A549 (cell line): Measurements from ENCODE around the gene ATP2B3. TPM values are rescaled to one million over a fixed set of nuclear protein-coding genes. Genes with fewer than 3 reads are reported as not detected.
A peak's percentile ranks its signal among the peaks of the same experiment; 100 is the strongest.

Experiments
- ATAC-seq, 2 experiments: fragments of 200-7000 bp in 1 of 2; fragments of >200 bp in 1 of 2; cut with Nextera tagmentation in 1 of 2; cut with Tn5 transposase in 1 of 2; 3 replicates each; pipeline versions ENCODE4 v1.8.0 to v1.9.1; 2018 to 2020; ENCODE audit warnings: mild to moderate bottlenecking in 1 of 2, moderate library complexity in 1 of 2
- CTCF ChIA-PET: fragments of 300-600 bp; sonication (Branson Sonifier 250); formaldehyde crosslinking; extraction: SDS; loops from one replicate; lab custom pipeline; 2021; ENCODE audit warnings: antibody characterized with exemption, inconsistent platforms; lab: Yijun Ruan, JAX
- POLR2A ChIA-PET: fragments of 350-600 bp; formaldehyde crosslinking; extraction: SDS; loops from one replicate; lab custom pipeline; 2021; ENCODE audit warnings: antibody characterized with exemption, inconsistent platforms; lab: Yijun Ruan, JAX
- DNase-seq, 2 experiments: peaks; one replicate each; pipeline versions ENCODE4 v3.0.0 to v3.0.0-alpha.2; 2011 to 2016; ENCODE audit warnings: low read depth in 1 of 2, low spot score in 1 of 2
- FAIRE-seq: peaks from 2 replicates; lab custom pipeline; 2011; peaks lifted over from hg19 to GRCh38; lab: Jason Lieb, UNC
- H3K27ac ChIP-seq, 2 experiments: fragments of >200 bp; sonication (Bioruptor Twin); formaldehyde crosslinking; 3 replicates each; pipeline ENCODE4 v1.5.1; 2016 to 2017
- H3K4me1 ChIP-seq: fragments of >200 bp; sonication (Bioruptor Twin); formaldehyde crosslinking; 3 replicates; pipeline ENCODE4 v1.6.1; 2016
- H3K4me2 ChIP-seq: fragments of >200 bp; sonication (Bioruptor Twin); formaldehyde crosslinking; 3 replicates; pipeline ENCODE4 v1.6.1; 2016
- H3K4me3 ChIP-seq: fragments of >200 bp; sonication (Bioruptor Twin); formaldehyde crosslinking; 3 replicates; pipeline ENCODE4 v1.5.1; 2016
- H3K9me3 ChIP-seq: fragments of >200 bp; sonication (Bioruptor Twin); formaldehyde crosslinking; 3 replicates; pipeline ENCODE4 v1.6.1; 2016
- BCL3 ChIP-seq: fragments of >200 bp; sonication (Bioruptor Twin); formaldehyde crosslinking; IDR thresholded peaks from 3 replicates; pipeline ENCODE4 v1.6.1; 2016
- BHLHE40 ChIP-seq: IDR thresholded peaks from 2 replicates; pipeline ENCODE4 v1.6.1; 2012; ENCODE audit warnings: low read depth, low read length, inconsistent platforms
- CBX2 ChIP-seq: fragments of 200-600 bp; sonication (generic); IDR thresholded peaks from 2 replicates; pipeline ENCODE4 v1.6.1; 2016; ENCODE audit warnings: low read depth, mild to moderate bottlenecking, borderline replicate concordance
- CHD4 ChIP-seq: fragments of 200-600 bp; sonication (generic); IDR thresholded peaks from 2 replicates; pipeline ENCODE4 v1.6.1; 2016; ENCODE audit warnings: antibody characterized with exemption, mild to moderate bottlenecking, borderline replicate concordance
- E2F6 ChIP-seq: IDR thresholded peaks from 2 replicates; pipeline ENCODE4 v1.6.1; 2012; ENCODE audit warnings: low read depth, borderline replicate concordance
- EHMT2 ChIP-seq: fragments of 200-600 bp; sonication (generic); IDR thresholded peaks from 2 replicates; pipeline ENCODE4 v1.6.1; 2016; ENCODE audit warnings: antibody characterized with exemption, low read depth, mild to moderate bottlenecking, moderate library complexity
- EP300 ChIP-seq, 2 experiments: fragments of >200 bp; sonication (Bioruptor Twin); formaldehyde crosslinking; IDR thresholded peaks; 2 replicates in 1 of 2; 3 replicates in 1 of 2; pipeline ENCODE4 v1.6.1; 2016 to 2017
- FOSL2 ChIP-seq, 2 experiments: fragments of 450-650 bp in 1 of 2; fragments of >200 bp in 1 of 2; sonication (Bioruptor Twin) in 1 of 2; formaldehyde crosslinking; IDR thresholded peaks; 2 replicates each; pipeline versions ENCODE4 v1.5.0 to v1.6.1; 2016 to 2020; ENCODE audit warnings: mild to moderate bottlenecking in 1 of 2, moderate library complexity in 1 of 2
- KDM5A ChIP-seq: fragments of 200-600 bp; sonication (generic); IDR thresholded peaks from 2 replicates; pipeline ENCODE4 v1.6.1; 2016; ENCODE audit warnings: antibody characterized with exemption, mild to moderate bottlenecking
- MAX ChIP-seq: IDR thresholded peaks from 2 replicates; pipeline ENCODE4 v1.6.1; 2012
- MYC ChIP-seq: IDR thresholded peaks from 2 replicates; pipeline ENCODE4 v1.6.1; 2012; ENCODE audit warnings: mild to moderate bottlenecking, inconsistent platforms, low read length, improper control_type of control experiment, borderline replicate concordance
- NFE2L2 ChIP-seq: fragments of 150-350 bp; conservative IDR thresholded peaks from 2 replicates; pipeline ENCODE4 v1.6.1; 2014; ENCODE audit warnings: low read length
- NPAS2 ChIP-seq: fragments of 250-450 bp; sonication (Bioruptor Pico); IDR thresholded peaks from 2 replicates; pipeline ENCODE4 v1.8.0; 2022; ENCODE audit warnings: mild to moderate bottlenecking, moderate library complexity, borderline replicate concordance
- POLR2A ChIP-seq: IDR thresholded peaks from 2 replicates; pipeline ENCODE4 v1.6.1; 2012; ENCODE audit warnings: mild to moderate bottlenecking, low read length
- REST ChIP-seq: fragments of 200-600 bp; sonication (generic); IDR thresholded peaks from 2 replicates; pipeline ENCODE4 v1.6.1; 2016; ENCODE audit warnings: antibody characterized with exemption, mild to moderate bottlenecking, moderate library complexity
- SMC3 ChIP-seq: fragments of >200 bp; sonication (Bioruptor Twin); formaldehyde crosslinking; IDR thresholded peaks from 3 replicates; pipeline ENCODE4 v1.6.1; 2018; ENCODE audit warnings: inconsistent platforms
- TP53 ChIP-seq: fragments of 250-450 bp; sonication (Bioruptor Pico); IDR thresholded peaks from 2 replicates; pipeline ENCODE4 v1.5.0; 2021; ENCODE audit warnings: mild to moderate bottlenecking, moderate library complexity
- USF2 ChIP-seq: fragments of 450-650 bp; IDR thresholded peaks from 2 replicates; pipeline ENCODE4 v1.6.1; 2014; ENCODE audit warnings: antibody characterized with exemption
- WGBS: methylation state at CpG from one replicate; pipeline ENCODE4 v1.1.6; 2017; ENCODE audit errors: missing lambda C conversion rate; 5-methylcytosine and 5-hydroxymethylcytosine counted together
- polyA plus RNA-seq, 4 experiments: library from polyadenylated mRNA; depleted of rRNA in 3 of 4; stranded (reverse); fragments of >200 nt; fragmentation: RNase III in 1 of 4; extraction: RNeasy Plus Mini Kit Qiagen cat#74134 plus additional on column Dnase treatment in 1 of 4; gene quantifications; 2 replicates in 3 of 4; 3 replicates in 1 of 4; pipeline ENCODE4 v1.2.3, GENCODE V29; 2011 to 2017

The ATP2B3 gene
- polyA plus RNA-seq, 2 of the 4 experiments (the other 2 are of a cell fraction), result 0.13 to 0.30 TPM

- TF ChIP-seq NFE2L2, result no peak
- ChIA-PET POLR2A (no interaction called here), CTCF (interaction anchor here (1.4 to 4.1 kb wide), 2 partner anchors 13 to 23 kb away, joined by 4 to 30 read pairs; partner anchors contain the start of gene HAUS7)
- Histone ChIP-seq H3K9me3 (no peaks in the 10 kb centered on the region), H3K4me3 (no peak within 1 kb of the TSS), H3K4me1 (no peaks in the 10 kb centered on the region), H3K27ac (no peak within 1 kb of the TSS), H3K4me2 (no peak within 1 kb of the TSS)
- peak in 1 of 2 experiments; percentile 15 for DNase-seq
- WGBS, result 31% methylated on average over 12 of the region's 41 CpGs
- ATAC-seq, result peak in 1 of 2 experiments; percentile 64; a peak in 3 of 6 replicates
- no peak for FAIRE-seq
Observed at GRCh38 chrX:153494541-153495361, 22.7 kb upstream of the ATP2B3 start, which contains the start of gene BGN. Gene BGN (plus strand): TSS chrX:153494980. CDS start chrX:153504632, 9,652 bp downstream.

- H3K27ac ChIP-seq, result no peak overlapping the region
- ATAC-seq, result peak in 1 of 2 experiments; percentile 14; a peak in 2 of 6 replicates
- TF ChIP-seq FOSL2 (IDR thresholded peaks at IDR 0.05), result no peak
- TF ChIP-seq FOSL2 (CRISPR knock-in tag; IDR thresholded peaks at IDR 0.05), result no peak
- TF ChIP-seq EHMT2, result no peak
- no peak for TF ChIP-seq USF2
- no peak for TF ChIP-seq SMC3
- no peak for TF ChIP-seq NPAS2 (CRISPR knock-in tag)
- no peak for TF ChIP-seq BHLHE40
- no peak for TF ChIP-seq REST
- no peak for TF ChIP-seq BCL3
- no peak for TF ChIP-seq CHD4
- no peak for TF ChIP-seq CBX2
- no peak for TF ChIP-seq POLR2A
- TF ChIP-seq MAX, result no peak
- no peak for TF ChIP-seq EP300 (IDR thresholded peaks at IDR 0.05)
- TF ChIP-seq KDM5A, result no peak
- no peak for TF ChIP-seq MYC
- no peak for TF ChIP-seq E2F6
- TF ChIP-seq TP53 (CRISPR knock-in tag), result no peak
- TF ChIP-seq, all 56 proteins: peak for 0
- H3K4me1 ChIP-seq, result no peaks in the 10 kb centered on the region
- FAIRE-seq (no peak), DNase-seq (no peak)
- H3K9me3 ChIP-seq, result no peaks in the 10 kb centered on the region
- ChIA-PET POLR2A (no interaction called here), CTCF (interaction anchor here (1.7 to 4.1 kb wide), 2 partner anchors 12 to 35 kb away, joined by 5 to 30 read pairs; no protein-coding TSS in a partner anchor)
- 32% methylated on average over 7 of the region's 17 CpGs for WGBS
- H3K4me2 ChIP-seq, result no peak overlapping the region
- no peak overlapping the region for H3K4me3 ChIP-seq
Observed at GRCh38 chrX:153495362-153495751, 22.1 kb upstream of the ATP2B3 start.
